ENCODE data around the gene TWIST2.

TWIST2 gene

DNA sequence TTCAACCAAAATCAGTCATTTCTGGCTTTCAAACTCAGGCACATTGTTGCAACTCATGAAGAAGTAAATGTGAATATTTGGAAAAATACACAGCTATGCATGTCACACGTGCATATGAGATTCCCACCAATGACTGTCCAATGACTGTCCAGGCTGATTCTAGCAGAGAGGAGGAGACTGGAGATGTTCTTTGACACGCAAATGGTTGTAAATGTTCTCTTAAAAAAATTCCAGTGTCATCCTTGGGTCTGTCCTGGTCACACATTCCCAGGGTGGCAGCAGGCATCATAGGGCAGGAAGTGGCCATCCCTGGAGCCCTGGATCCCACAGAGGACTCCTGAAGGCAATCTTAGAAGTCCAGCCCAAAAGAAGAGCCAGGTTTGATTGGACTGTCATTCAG is 40.9 kb downstream of the TWIST2 start:
- no peak for DNase-seq (ENCODE audit: low read depth in 1 of 2, low spot score in 1 of 2)

GRCh38 chr2:238890131-238890530 is 42.2 kb downstream of the TWIST2 start:
- DNase-seq (ENCODE audit: low read depth in 1 of 2, low spot score in 1 of 2) = no peak

DNA sequence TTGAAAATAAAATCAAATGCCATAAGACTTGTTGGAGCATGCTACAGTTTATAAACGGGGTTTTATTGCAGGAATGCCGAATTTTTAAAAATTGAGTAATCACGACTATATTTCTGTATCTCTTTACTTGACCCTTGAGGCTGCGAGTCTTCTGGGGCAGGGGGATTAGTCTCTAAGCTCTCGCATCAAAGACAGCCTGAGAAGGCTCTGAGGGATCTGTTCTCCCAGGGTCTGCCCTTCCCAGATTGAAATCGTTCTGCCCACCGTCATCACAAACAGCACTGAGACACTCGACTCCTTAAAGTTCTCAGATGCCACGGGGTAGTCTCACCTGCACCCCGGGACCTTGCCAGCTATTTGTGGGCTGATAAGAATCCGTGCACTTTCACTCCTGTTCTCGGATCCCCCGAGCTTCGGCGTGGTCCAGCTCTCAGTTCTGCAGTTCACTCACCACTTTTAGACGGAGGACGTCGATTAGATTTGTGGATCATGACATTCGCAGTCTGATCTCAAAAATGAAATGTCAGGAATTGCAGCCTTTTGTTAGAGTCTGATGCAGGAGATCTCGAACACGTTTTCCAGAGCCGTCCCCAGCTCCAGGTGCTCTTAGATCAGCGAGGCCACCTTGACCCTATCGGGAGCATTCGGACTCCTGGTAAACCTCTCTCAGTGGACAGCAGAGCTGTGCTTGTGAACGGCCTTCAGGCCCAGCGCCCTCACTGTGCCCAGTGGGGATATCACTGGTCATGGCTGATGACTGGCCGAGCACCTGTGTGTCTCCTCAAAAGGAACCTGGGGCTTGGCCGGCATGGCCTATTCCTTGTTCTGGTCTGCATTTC is 43.0 kb downstream of the TWIST2 start:
- DNase-seq (ENCODE audit: low read depth in 1 of 2, low spot score in 1 of 2) = no peak

GRCh38 chr2:238891457-238892203 is 43.7 kb downstream of the TWIST2 start:
- no peak for DNase-seq (ENCODE audit: low read depth in 1 of 2, low spot score in 1 of 2)

GRCh38 chr2:238892204-238892500 is 44.3 kb downstream of the TWIST2 start:
- DNase-seq (ENCODE audit: low read depth in 1 of 2, low spot score in 1 of 2) = no peak

- DNase-seq (ENCODE audit: low read depth in 1 of 2, low spot score in 1 of 2) = no peak
Measured at GRCh38 chr2:238892796-238893195, 44.9 kb downstream of the TWIST2 start.

GRCh38 chr2:238893349-238894000 is 45.6 kb downstream of the TWIST2 start:
- no peak for DNase-seq (ENCODE audit: low read depth in 1 of 2, low spot score in 1 of 2)

DNA sequence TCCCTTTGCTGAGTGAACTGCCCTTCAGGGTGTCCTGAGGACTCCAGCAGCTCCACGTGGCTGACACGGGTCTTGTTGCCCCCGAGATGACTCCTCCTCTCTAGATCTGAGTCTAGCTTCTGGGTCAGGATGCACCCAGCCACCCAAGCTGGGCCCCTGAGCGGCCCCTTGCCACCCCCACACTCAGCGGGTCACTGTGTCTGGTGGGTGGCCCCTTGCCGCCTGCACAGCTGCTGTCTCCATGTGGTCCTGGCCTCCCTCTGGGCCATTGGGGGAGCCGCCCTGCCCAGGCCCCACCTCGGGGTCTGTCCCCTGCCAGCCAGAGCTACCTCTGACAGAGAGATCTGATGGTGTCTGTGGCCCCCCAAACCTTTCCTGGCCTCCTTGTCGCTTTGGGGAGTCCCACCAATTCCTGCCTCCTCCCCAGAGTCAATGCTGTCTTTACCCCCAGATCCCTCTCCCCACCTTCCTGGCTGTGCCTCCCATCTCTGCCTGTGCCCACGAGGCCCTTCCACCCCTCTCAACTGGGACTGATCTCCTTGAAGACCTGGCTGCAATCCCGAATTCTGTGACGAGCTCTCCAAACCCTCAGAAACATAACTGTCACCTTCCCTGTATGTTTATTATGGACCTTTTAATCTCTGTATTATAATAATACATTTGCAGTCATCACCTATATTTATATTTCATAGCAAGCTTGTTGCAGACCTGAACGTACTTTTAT is 46.5 kb downstream of the TWIST2 start:
- DNase-seq (ENCODE audit: low read depth in 1 of 2, low spot score in 1 of 2) = no peak

GRCh38 chr2:238894950-238895298 is 47.0 kb downstream of the TWIST2 start:
- DNase-seq (ENCODE audit: low read depth in 1 of 2, low spot score in 1 of 2) = no peak

- DNase-seq (ENCODE audit: low read depth in 1 of 2, low spot score in 1 of 2) = no peak
Measured at GRCh38 chr2:238895361-238895882, 47.5 kb downstream of the TWIST2 start.

DNA sequence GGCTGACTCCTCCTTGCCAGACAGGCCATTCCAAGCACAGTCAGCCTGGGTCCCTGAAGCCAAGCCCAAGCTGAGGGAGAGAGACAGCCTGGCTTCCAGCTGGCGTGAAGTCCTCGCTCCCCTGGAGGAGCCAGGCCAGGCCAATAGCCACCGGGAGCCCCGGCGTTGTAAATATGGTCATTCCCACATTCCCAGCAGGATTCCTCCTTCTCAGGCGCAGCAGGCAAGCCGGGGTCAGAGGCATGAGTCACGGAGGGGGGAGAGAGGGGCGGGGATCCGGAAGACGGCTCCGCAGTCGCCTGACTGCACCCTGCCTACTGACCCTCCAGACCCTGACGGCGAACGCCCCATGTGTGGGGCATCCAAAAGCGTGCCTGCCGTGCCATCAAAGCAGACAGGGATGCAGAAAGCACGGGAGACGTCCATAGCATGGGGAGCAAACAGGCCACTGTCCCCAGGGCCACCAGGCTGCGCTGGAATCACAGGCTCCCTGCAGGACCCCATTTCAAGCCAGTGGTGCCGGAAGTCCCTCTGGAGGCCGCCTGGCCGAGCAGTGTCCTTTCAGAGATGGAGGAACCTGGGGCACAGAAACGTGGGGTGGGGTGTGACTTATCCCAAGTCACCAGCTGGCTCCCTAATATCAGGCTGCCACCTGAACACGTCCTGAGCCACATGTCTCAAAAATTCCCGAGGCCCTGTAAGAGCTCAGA is 48.2 kb downstream of the TWIST2 start:
- DNase-seq (ENCODE audit: low read depth in 1 of 2, low spot score in 1 of 2) = no peak

GRCh38 chr2:238896641-238897040 is 48.8 kb downstream of the TWIST2 start:
- DNase-seq (ENCODE audit: low read depth in 1 of 2, low spot score in 1 of 2) = no peak

DNA sequence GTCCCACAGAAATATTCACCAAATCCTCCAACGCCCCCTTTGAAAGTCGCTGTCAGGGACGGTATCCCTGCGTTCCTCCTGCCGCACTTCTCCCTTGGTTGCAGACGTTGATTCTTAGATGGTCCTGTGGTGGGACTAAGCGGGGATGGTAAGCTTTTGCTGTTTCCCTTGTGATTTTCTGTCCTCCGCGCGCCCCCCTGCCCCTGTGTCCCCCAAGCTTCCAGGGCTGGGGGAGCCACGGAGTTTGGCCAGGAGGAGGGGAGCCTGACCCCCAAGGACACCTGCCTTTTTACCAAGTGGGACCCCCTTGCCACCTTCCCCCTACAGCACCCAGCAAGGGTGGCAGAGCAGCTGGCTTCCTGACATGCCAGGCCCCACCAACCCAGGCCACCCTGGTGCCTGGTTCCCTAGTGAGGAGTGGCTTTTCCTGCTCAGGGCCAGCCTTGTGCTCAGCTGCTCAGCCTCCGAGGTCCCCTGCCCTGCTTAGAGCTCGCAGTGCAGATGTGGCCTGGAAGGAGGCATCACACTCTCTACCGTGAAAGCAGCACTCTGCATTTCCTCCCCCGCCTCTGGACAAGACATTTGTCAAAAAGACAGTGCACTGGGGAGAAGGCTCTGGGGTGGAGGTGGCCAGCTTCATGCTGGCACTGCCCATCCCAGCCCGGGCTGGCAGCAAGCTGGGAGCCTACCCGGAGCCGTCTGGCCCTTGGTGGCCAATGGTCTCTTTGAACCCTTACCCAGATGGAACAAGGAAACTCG is 49.4 kb downstream of the TWIST2 start:
- no peak for DNase-seq (ENCODE audit: low read depth in 1 of 2, low spot score in 1 of 2)

DNA sequence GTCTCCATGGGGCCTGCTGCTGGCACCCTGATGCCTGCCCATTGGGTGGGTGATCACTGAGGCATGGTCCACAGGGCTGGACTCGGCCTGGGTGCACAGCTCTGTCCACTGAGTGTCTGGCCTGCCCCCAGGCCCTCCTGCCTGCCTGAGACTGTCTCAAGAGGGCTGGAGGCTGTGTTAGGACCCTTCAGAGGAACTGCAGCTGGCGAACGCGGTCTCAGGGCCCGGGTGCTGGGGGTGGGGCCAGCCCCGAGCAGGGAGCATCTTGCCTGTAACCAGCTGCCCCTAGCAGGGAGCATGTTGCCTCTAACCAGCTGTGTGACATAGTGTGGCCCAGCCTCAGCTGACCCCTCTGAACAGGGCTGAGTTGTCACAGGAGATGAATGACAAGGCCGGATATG is 50.0 kb downstream of the TWIST2 start:
- DNase-seq (ENCODE audit: low read depth in 1 of 2, low spot score in 1 of 2) = no peak

DNA sequence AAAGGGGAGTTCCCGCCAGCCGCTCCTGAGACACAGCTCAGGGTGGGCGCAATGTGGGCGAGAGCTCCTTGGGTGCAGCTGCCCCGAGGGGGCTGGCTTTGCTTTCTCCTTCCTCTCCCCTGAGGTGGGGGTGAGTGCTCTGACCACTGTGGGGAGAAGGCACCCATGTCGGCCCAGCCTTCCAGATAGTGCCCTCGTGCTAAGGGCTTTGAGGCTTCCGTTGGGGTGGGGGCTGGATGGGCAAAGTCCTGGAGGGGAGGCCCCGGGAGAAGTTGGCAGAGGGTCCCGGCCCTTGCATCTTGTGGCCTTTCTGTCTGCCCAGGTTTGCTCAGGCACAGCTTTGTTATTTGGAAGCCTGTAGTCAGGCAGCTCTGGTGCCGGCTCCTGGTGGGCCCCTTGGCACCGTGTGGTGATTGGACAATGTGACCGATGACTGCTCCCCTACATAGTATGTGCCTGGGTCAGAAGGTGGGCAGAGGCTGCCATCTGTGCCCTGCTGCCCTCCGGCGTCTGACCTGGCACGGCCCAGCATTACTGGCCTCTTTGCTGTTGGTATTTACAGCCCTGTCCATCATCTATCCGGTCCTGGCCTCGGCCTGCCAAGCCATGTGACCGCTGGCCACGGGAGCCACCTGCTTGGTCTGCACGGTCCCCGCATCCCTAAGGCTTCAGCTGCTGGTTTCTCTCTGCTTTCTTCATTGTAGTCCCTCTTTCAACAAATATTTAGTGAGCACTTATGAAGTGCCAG is 50.8 kb downstream of the TWIST2 start:
- no peak for DNase-seq (ENCODE audit: low read depth in 1 of 2, low spot score in 1 of 2)

GRCh38 chr2:238899386-238899785 is 51.5 kb downstream of the TWIST2 start:
- DNase-seq (ENCODE audit: low read depth in 1 of 2, low spot score in 1 of 2) = no peak

- DNase-seq (ENCODE audit: low read depth in 1 of 2, low spot score in 1 of 2) = no peak
Measured at GRCh38 chr2:238900511-238900910, 52.6 kb downstream of the TWIST2 start.

GRCh38 chr2:238901461-238902057 is 53.7 kb downstream of the TWIST2 start:
- no peak for DNase-seq (ENCODE audit: low read depth in 1 of 2, low spot score in 1 of 2)

- no peak for DNase-seq (ENCODE audit: low read depth in 1 of 2, low spot score in 1 of 2)
Measured at GRCh38 chr2:238902285-238902684, 54.4 kb downstream of the TWIST2 start.

Data from stimulated activated CD4-positive, alpha-beta T cell treated with anti-CD3 and anti-CD28 coated beads, Interleukin-15, amount 100 ng/mL, for 1 hour (primary cell).